NCI-H146 (cell line): ENCODE measurements around the gene STXBP3.
"Not testable (repeated sequence)": the region's sequence is repeated elsewhere in the genome, so short reads cannot be mapped to it uniquely, and the experiment has no call there.

Experiments used
- DNase-seq: peaks from one replicate; lab custom pipeline; 2025; lab: John Stamatoyannopoulos, UW

Gene STXBP3

GRCh38 chr1:108746382-108747170, at the start of gene STXBP3:
Gene STXBP3, plus strand, starts transcription at chr1:108746674. Its CDS starts 64 bp downstream, at chr1:108746738.
- peak; percentile 98 for DNase-seq

GRCh38 chr1:108699375-108700332, 46.8 kb upstream of the STXBP3 start:
- DNase-seq: no peak

- no peak for DNase-seq
Measured at GRCh38 chr1:108701176-108701849, 45.2 kb upstream of the STXBP3 start.

GRCh38 chr1:108702109-108702508, 44.4 kb upstream of the STXBP3 start:
- DNase-seq: not testable (repeated sequence)

- no peak for DNase-seq
Measured at GRCh38 chr1:108703939-108704338, 42.5 kb upstream of the STXBP3 start.

- DNase-seq: no peak
Measured at GRCh38 chr1:108704496-108704895, 42.0 kb upstream of the STXBP3 start.

GRCh38 chr1:108706643-108707042, 39.8 kb upstream of the STXBP3 start:
- DNase-seq: no peak

- DNase-seq: no peak
Measured at GRCh38 chr1:108708691-108709660, 37.5 kb upstream of the STXBP3 start.

GRCh38 chr1:108712606-108713150, 33.8 kb upstream of the STXBP3 start, which contains the start of gene FNDC7:
Gene FNDC7, plus strand, starts transcription at chr1:108712908. Its CDS starts 26 bp downstream, at chr1:108712934.
- peak; percentile 55 for DNase-seq

- DNase-seq: no peak
Measured at GRCh38 chr1:108715932-108716331, 30.5 kb upstream of the STXBP3 start.

- no peak for DNase-seq
Measured at GRCh38 chr1:108716437-108717230, 29.8 kb upstream of the STXBP3 start.

GRCh38 chr1:108717774-108718316, 28.6 kb upstream of the STXBP3 start:
- no peak for DNase-seq

- DNase-seq: no peak
Measured at GRCh38 chr1:108718927-108719655, 27.4 kb upstream of the STXBP3 start.

- no peak for DNase-seq
Measured at GRCh38 chr1:108719656-108720435, 26.6 kb upstream of the STXBP3 start.

- no peak for DNase-seq
Measured at GRCh38 chr1:108722292-108722691, 24.2 kb upstream of the STXBP3 start.

- DNase-seq: no peak
Measured at GRCh38 chr1:108725906-108726305, 20.6 kb upstream of the STXBP3 start.

- DNase-seq: no peak
Measured at GRCh38 chr1:108728327-108728923, 18.0 kb upstream of the STXBP3 start.

- DNase-seq: no peak
Measured at GRCh38 chr1:108729481-108729880, 17.0 kb upstream of the STXBP3 start.
